Activated CD4-positive, alpha-beta T cell treated with anti-CD3 and anti-CD28 coated beads, Interleukin-2, amount 10 ng/mL, durations not matched to agents 7 days and 5 days (primary cell): ENCODE measurements around the gene GP1BA. TPM values are rescaled to one million over a fixed set of nuclear protein-coding genes. Genes with fewer than 3 reads are reported as not detected.

ENCODE experiments used
- CTCF ChIA-PET: fragments of 350-600 bp; sonication (Branson Sonifier 250); formaldehyde crosslinking; loops from one replicate; lab custom pipeline; 2021; ENCODE audit warnings: antibody characterized with exemption; lab: Charles Lee
- POLR2A ChIA-PET: fragments of 350-600 bp; sonication (Branson Sonifier 250); formaldehyde crosslinking; loops from one replicate; lab custom pipeline; 2021; ENCODE audit warnings: antibody characterized with exemption; lab: Charles Lee
- DNase-seq: peaks from one replicate; pipeline ENCODE4 v3.0.0-alpha.2; 2020
- H3K27ac Mint-ChIP-seq: one replicate; pipeline ENCODE4 v1.8.0; 2021; ENCODE audit warnings: mild to moderate bottlenecking, moderate library complexity, mixed read lengths
- H3K27me3 Mint-ChIP-seq: one replicate; pipeline ENCODE4 v1.8.0; 2021; ENCODE audit warnings: mixed read lengths
- H3K36me3 Mint-ChIP-seq: one replicate; pipeline ENCODE4 v1.8.0; 2021; ENCODE audit warnings: low read depth, mixed read lengths
- H3K4me1 Mint-ChIP-seq: one replicate; pipeline ENCODE4 v1.8.0; 2021; ENCODE audit warnings: mixed read lengths
- H3K4me3 Mint-ChIP-seq: one replicate; pipeline ENCODE4 v1.8.0; 2021; ENCODE audit warnings: mild to moderate bottlenecking, moderate library complexity, mixed read lengths
- H3K9me3 Mint-ChIP-seq: one replicate; pipeline ENCODE4 v1.8.0; 2021; ENCODE audit warnings: mixed read lengths
- microRNA-seq: library from miRNA; unstranded; fragments of <30 nt; microRNA quantifications from one replicate; pipeline ENCODE4 v1.2.0, GENCODE V29; 2021; ENCODE audit warnings: borderline microRNAs expressed, borderline replicate concordance
- total RNA-seq, 2 experiments: library from RNA; stranded (reverse); gene quantifications; one replicate each; pipeline ENCODE4 v1.2.3, GENCODE V29; 2021

The GP1BA gene
- total RNA-seq, 2 experiments from 2014 or later = not detected

DNA sequence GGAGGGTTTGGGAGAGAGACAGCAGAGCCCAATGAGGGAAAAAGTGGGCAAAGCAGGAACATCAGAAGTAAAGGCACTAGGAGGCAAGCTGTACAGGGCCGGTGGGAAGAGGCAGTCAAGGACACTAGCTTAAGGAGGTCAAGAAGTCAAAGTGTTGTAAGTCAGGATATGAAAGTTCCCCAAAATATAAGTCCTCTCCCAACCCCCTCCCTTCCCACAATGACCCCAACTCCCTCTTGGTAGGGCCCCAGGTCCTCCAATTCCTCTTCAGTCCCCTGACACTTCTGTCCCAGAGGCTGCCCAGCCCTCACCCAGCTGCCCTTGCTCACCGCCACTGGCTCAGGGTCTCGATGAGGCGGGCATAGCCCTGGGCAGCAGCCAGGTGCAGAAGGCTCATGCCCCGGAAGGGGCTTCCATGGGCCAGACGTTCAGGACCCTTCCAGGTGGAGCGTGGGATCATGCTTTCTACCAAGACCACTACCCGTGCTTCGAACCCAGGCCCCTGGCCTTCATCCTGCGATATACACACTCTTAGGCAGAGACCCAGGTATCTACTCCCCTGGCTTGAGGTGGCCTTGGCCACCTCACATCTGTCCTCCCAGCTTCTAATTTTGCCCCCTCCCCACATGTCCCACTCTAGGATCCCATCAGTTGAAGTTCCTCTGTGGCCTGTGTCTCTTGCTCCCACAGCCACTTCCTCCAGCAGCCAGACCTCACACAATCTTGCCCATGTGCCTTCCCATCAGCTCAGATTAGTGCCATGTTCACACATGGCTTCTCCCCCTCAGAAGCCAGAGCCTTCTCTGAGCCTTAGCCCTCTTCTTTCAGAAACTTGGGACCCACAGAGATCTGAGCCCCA lies 41.4 kb downstream of the GP1BA start:
- Mint-ChIP-seq H3K4me1 (peaks cover 13% of the 10 kb centered on the region), H3K4me3 (no peak overlapping the region), H3K27me3 (no peaks in the 10 kb centered on the region), H3K9me3 (no peaks in the 10 kb centered on the region), H3K36me3 (peaks cover 51% of the 10 kb centered on the region), H3K27ac (peak overlapping the region; percentile 25)
- DNase-seq = no peak
- ChIA-PET POLR2A (no interaction called here), CTCF (no interaction called here)

DNA sequence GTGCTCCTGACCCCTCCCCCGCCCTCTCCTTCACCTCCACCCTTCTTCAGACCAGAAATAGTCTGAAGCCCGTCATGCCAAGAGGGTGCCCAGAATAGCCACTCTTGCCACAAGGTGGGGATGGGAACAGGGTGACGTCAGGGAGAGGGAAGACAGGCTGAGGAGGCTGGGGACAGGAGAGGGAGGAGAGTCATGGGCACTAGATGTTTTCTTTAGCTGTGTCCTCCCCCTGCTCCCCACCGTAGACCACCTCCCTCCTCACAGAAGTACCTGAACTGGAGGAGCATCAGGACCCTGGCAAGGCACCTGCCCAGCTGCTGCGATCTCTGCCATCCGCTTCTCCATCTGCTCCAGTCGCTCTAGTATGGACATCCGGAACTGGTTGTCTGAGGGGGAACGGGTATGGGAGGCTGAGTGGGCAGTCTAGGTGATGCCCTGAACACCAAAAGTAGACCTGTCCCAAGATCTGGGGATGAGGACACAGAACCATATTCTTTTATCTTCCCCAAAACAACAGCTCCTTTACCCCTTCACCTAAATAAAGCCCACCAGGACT lies 42.1 kb downstream of the GP1BA start:
- ChIA-PET POLR2A (no interaction called here), CTCF (no interaction called here)
- DNase-seq = no peak
- no peak overlapping the region for H3K4me3 Mint-ChIP-seq
- peaks cover 56% of the 10 kb centered on the region for H3K36me3 Mint-ChIP-seq
- H3K27ac Mint-ChIP-seq = no peak overlapping the region
- no peaks in the 10 kb centered on the region for H3K9me3 Mint-ChIP-seq
- H3K27me3 Mint-ChIP-seq = no peaks in the 10 kb centered on the region
- peaks cover 13% of the 10 kb centered on the region for H3K4me1 Mint-ChIP-seq

DNA sequence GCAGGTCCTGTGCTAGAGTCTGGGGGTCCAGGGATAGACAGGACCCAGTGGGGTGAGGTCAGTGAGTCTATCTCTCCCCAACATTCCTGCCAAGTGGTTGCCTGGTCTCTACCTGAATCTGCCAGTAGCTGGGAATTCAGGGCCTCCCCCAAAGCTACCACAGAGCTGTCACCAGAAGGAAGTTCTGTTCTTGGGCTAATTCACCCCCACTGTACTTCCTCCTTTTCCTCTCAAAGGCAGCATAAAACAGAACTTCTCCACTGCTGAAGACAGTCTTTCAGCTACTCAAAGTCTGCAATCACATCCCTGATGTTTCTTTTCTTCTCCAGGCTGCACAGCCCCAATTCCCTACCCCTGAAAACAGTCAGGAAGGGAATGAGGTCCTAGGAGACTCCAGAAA lies 46.6 kb downstream of the GP1BA start:
- Mint-ChIP-seq H3K27me3 (no peaks in the 10 kb centered on the region), H3K36me3 (peaks cover 66% of the 10 kb centered on the region), H3K4me3 (no peak overlapping the region), H3K4me1 (peaks cover 26% of the 10 kb centered on the region), H3K27ac (no peak overlapping the region), H3K9me3 (no peaks in the 10 kb centered on the region)
- POLR2A ChIA-PET = no interaction called here
- no peak for DNase-seq
- CTCF ChIA-PET = interaction anchor here (1.0 to 3.1 kb wide), 4 partner anchors 8 to 83 kb away, joined by 3 to 23 read pairs (median 12); partner anchors contain the start of gene SPAG7

DNA sequence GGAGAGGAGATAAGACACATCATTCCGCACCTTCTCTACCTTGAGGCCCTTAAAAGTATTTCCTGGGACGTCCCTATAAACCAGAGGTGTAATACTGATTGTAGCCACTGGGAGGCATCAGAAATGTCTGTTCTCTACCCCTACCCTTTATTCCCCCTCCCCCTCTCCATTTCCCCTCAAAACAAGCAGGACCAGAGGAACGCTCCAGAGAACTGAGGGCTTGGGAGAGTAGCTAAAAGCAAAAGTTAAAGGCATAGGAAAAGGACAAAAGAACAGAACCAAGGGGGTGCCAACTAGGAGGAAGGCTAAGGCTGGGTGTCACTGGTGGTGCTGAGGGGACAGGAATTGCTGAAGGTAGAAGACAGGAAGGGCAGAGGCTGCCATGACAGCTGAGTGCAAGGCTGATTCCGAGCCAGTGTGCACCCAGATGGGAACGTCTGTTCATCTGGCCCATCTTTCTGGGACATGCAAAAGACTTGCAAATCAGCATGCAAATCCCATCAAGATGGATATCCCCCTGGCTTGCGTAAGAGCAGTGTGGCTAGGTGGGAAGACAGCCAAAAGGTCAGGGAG lies 48.7 kb downstream of the GP1BA start:
- ChIA-PET POLR2A (no interaction called here), CTCF (interaction anchor here (0.6 to 3.1 kb wide), 16 partner anchors 9 to 82 kb away, joined by 3 to 23 read pairs (median 4); partner anchors contain the start of genes INCA1, KIF1C, RNF167 and SLC25A11)
- peak; percentile 79 for DNase-seq
- H3K4me1 Mint-ChIP-seq = peaks cover 29% of the 10 kb centered on the region
- no peak overlapping the region for H3K4me3 Mint-ChIP-seq
- peaks cover 52% of the 10 kb centered on the region for H3K36me3 Mint-ChIP-seq
- no peaks in the 10 kb centered on the region for H3K27me3 Mint-ChIP-seq
- H3K9me3 Mint-ChIP-seq = no peaks in the 10 kb centered on the region
- H3K27ac Mint-ChIP-seq = peak overlapping the region; percentile 72

DNA sequence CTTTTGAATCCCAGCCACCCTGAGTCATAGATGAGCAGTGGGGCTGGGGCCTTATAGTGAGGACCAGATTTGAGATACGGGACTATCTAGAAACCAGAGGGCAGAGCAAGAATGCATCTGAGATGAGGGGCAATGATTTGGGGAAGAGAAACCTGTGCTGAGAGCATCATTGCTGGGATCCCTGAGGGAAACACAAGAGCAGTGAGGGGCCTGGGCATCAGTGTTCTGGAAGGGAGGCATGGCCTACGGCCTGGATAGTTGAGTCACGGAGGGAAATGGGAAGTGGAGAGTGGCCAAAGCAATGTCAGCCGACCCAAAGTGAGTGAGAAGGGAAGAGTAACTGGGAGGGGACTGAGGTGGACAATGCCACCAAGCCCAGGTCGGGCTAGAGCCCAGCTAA lies 50.2 kb downstream of the GP1BA start:
- peaks cover 47% of the 10 kb centered on the region for H3K36me3 Mint-ChIP-seq
- peaks cover 40% of the 10 kb centered on the region for H3K4me1 Mint-ChIP-seq
- CTCF ChIA-PET = interaction anchor here (0.5 to 1.6 kb wide), 4 partner anchors 10 to 130 kb away, joined by 3 to 4 read pairs (median 4); no protein-coding TSS in a partner anchor
- no peak for DNase-seq
- POLR2A ChIA-PET = no interaction called here
- H3K4me3 Mint-ChIP-seq = no peak overlapping the region
- H3K27ac Mint-ChIP-seq = no peak overlapping the region
- H3K9me3 Mint-ChIP-seq = no peaks in the 10 kb centered on the region
- no peaks in the 10 kb centered on the region for H3K27me3 Mint-ChIP-seq

Small RNA genes lying within 50 kb of the gene (microRNA-seq; reads per million reads assigned to microRNA genes)
- gene MIR6864 (0.63 reads per million), gene MIR6865 (0.63 reads per million)

Other genes starting within 250 kb of the GP1BA start
- 10 to 100 TPM; 61.6 to 73.2 TPM for gene PELP1, start 228.1 kb upstream of the GP1BA start, total RNA-seq
- gene ARRB2, start 221.6 kb upstream of the GP1BA start, total RNA-seq = 100 to 1,000 TPM; 323 to 336 TPM
- 10 to 100 TPM; 19.6 to 23.6 TPM for gene MED11, start 200.8 kb upstream of the GP1BA start, total RNA-seq
- under 1 TPM in 1 of 2 experiments, not detected in 1; 0.07 TPM for gene ZMYND15, start 192.4 kb upstream of the GP1BA start, total RNA-seq
- 1 to 10 TPM in 1 of 2 experiments, under 1 TPM in 1; 0.94 to 1.6 TPM for gene CXCL16, start 192.3 kb upstream of the GP1BA start, total RNA-seq
- gene TM4SF5, start 160.4 kb upstream of the GP1BA start, total RNA-seq = not detected
- gene VMO1, start 145.9 kb upstream of the GP1BA start, total RNA-seq = under 1 TPM in 1 of 2 experiments, not detected in 1; 0.32 TPM
- gene GLTPD2, start 143.3 kb upstream of the GP1BA start, total RNA-seq = not detected
- gene PSMB6, start 136.1 kb upstream of the GP1BA start, total RNA-seq = 100 to 1,000 TPM in 1 of 2 experiments, 10 to 100 TPM in 1; 95.3 to 115 TPM
- 10 to 100 TPM; 16.6 to 17.3 TPM for gene PLD2, start 125.1 kb upstream of the GP1BA start, total RNA-seq
- gene MINK1, start 98.9 kb upstream of the GP1BA start, total RNA-seq = 100 to 1,000 TPM; 112 to 133 TPM
- gene C17orf107, start 32.7 kb upstream of the GP1BA start, total RNA-seq = under 1 TPM; 0.77 to 0.92 TPM
- under 1 TPM; 0.25 to 0.42 TPM for gene CHRNE, start 29.2 kb upstream of the GP1BA start, total RNA-seq
- gene SLC25A11, start 7.8 kb downstream of the GP1BA start, total RNA-seq = 10 to 100 TPM; 73.0 to 75.3 TPM
- gene RNF167, start 8.0 kb downstream of the GP1BA start, total RNA-seq = 100 to 1,000 TPM; 254 to 273 TPM
- 1,000 to 10,000 TPM; 2,428 to 2,438 TPM for gene PFN1, start 16.3 kb downstream of the GP1BA start, total RNA-seq
- 10 to 100 TPM; 44.9 to 54.8 TPM for gene ENO3, start 18.8 kb downstream of the GP1BA start, total RNA-seq
- 10 to 100 TPM; 47.7 to 53.6 TPM for gene SPAG7, start 35.5 kb downstream of the GP1BA start, total RNA-seq
- gene CAMTA2, start 55.4 kb downstream of the GP1BA start, total RNA-seq = 10 to 100 TPM; 58.2 to 62.7 TPM
- gene INCA1, start 65.2 kb downstream of the GP1BA start, total RNA-seq = under 1 TPM; 0.35 to 0.50 TPM
- 10 to 100 TPM; 36.6 to 48.8 TPM for gene KIF1C, start 65.7 kb downstream of the GP1BA start, total RNA-seq
- gene SLC52A1, start 103.1 kb downstream of the GP1BA start, total RNA-seq = under 1 TPM; 0.48 to 0.82 TPM
- gene ZFP3, start 146.2 kb downstream of the GP1BA start, total RNA-seq = 1 to 10 TPM; 6.5 to 7.5 TPM
- 10 to 100 TPM in 1 of 2 experiments, 1 to 10 TPM in 1; 9.3 to 12.0 TPM for gene ZNF232, start 179.6 kb downstream of the GP1BA start, total RNA-seq
- gene USP6, start 183.8 kb downstream of the GP1BA start, total RNA-seq = under 1 TPM; 0.05 to 0.06 TPM